H9 (cell line): ENCODE measurements around the gene KIF6. TPM values are rescaled to one million over a fixed set of nuclear protein-coding genes. Genes with fewer than 3 reads are reported as not detected.

Experiments used
- DNase-seq: peaks from one replicate; pipeline ENCODE4 v3.0.0-alpha.2; 2017
- H2AFZ ChIP-seq: one replicate; pipeline ENCODE4 v1.6.1; 2013; ENCODE audit warnings: mild to moderate bottlenecking, low read length, control low read depth, moderate library complexity
- H2AK5ac ChIP-seq: 2 replicates; pipeline ENCODE4 v1.6.1; 2013; ENCODE audit warnings: low read length, control low read depth, mixed read lengths; ENCODE audit not compliant: insufficient read length
- H2BK120ac ChIP-seq: one replicate; pipeline ENCODE4 v1.6.1; 2013; ENCODE audit warnings: low read depth, mild to moderate bottlenecking, low read length, control low read depth, inconsistent platforms; ENCODE audit not compliant: poor library complexity, severe bottlenecking
- H2BK12ac ChIP-seq: 2 replicates; pipeline ENCODE4 v1.6.1; 2013; ENCODE audit warnings: low read length, control low read depth, mixed read lengths, low read depth; ENCODE audit not compliant: insufficient read length
- H2BK15ac ChIP-seq: 2 replicates; pipeline ENCODE4 v1.6.1; 2013; ENCODE audit warnings: low read depth, low read length, control low read depth
- H2BK20ac ChIP-seq: one replicate; pipeline ENCODE4 v1.6.1; 2013; ENCODE audit warnings: low read depth, mild to moderate bottlenecking, low read length, control low read depth, inconsistent platforms; ENCODE audit not compliant: poor library complexity, severe bottlenecking
- H2BK5ac ChIP-seq: 2 replicates; pipeline ENCODE4 v1.6.1; 2013; ENCODE audit warnings: low read length, control low read depth, mixed read lengths; ENCODE audit not compliant: insufficient read length
- H3K14ac ChIP-seq: 2 replicates; pipeline ENCODE4 v1.6.1; 2013; ENCODE audit warnings: low read length, control low read depth; ENCODE audit not compliant: insufficient read depth
- H3K18ac ChIP-seq: 2 replicates; pipeline ENCODE4 v1.6.1; 2013; ENCODE audit warnings: low read depth, mild to moderate bottlenecking, mixed read lengths, low read length, control low read depth; ENCODE audit not compliant: insufficient read length
- H3K23ac ChIP-seq: 2 replicates; pipeline ENCODE4 v1.6.1; 2013; ENCODE audit warnings: low read length, control low read depth, mixed read lengths, low read depth; ENCODE audit not compliant: insufficient read length
- H3K23me2 ChIP-seq: 2 replicates; pipeline ENCODE4 v1.6.1; 2013; ENCODE audit warnings: low read depth, mild to moderate bottlenecking, mixed read lengths, low read length, control low read depth; ENCODE audit not compliant: insufficient read length, poor library complexity, severe bottlenecking
- H3K27ac ChIP-seq: 2 replicates; pipeline ENCODE4 v1.5.1; 2013; ENCODE audit warnings: low read length, control low read depth, mixed read lengths, low read depth; ENCODE audit not compliant: insufficient read length
- H3K27me3 ChIP-seq: 2 replicates; pipeline ENCODE4 v1.6.1; 2013; ENCODE audit warnings: low read length, control low read depth, inconsistent platforms; ENCODE audit not compliant: insufficient read depth
- H3K4ac ChIP-seq: 2 replicates; pipeline ENCODE4 v1.6.1; 2013; ENCODE audit warnings: low read depth, mild to moderate bottlenecking, control low read depth, inconsistent platforms, low read length, moderate library complexity
- H3K4me1 ChIP-seq: 2 replicates; pipeline ENCODE4 v1.6.1; 2013; ENCODE audit warnings: low read length, control low read depth, inconsistent platforms; ENCODE audit not compliant: insufficient read depth
- H3K4me2 ChIP-seq: 2 replicates; pipeline ENCODE4 v1.6.1; 2013; ENCODE audit warnings: low read length, control low read depth, mixed read lengths; ENCODE audit not compliant: insufficient read length, insufficient read depth
- H3K56ac ChIP-seq: 2 replicates; pipeline ENCODE4 v1.6.1; 2013; ENCODE audit warnings: low read depth, mild to moderate bottlenecking, mixed read lengths, low read length, control low read depth; ENCODE audit not compliant: insufficient read length
- H3K79me1 ChIP-seq: 2 replicates; pipeline ENCODE4 v1.6.1; 2013; ENCODE audit warnings: low read depth, mild to moderate bottlenecking, moderate library complexity, low read length, control low read depth, inconsistent platforms; ENCODE audit not compliant: insufficient read depth, poor library complexity, severe bottlenecking
- H3K79me2 ChIP-seq: 2 replicates; pipeline ENCODE4 v1.6.1; 2013; ENCODE audit warnings: low read length, control low read depth, inconsistent platforms; ENCODE audit not compliant: insufficient read depth
- H3K9ac ChIP-seq: 2 replicates; pipeline ENCODE4 v1.6.1; 2013; ENCODE audit warnings: low read length, control low read depth, mixed read lengths; ENCODE audit not compliant: insufficient read length; ENCODE audit errors: extremely low read depth
- H3K9me3 ChIP-seq: one replicate; pipeline ENCODE4 v1.6.1; 2013; ENCODE audit warnings: low read depth, low read length, inconsistent platforms; ENCODE audit not compliant: control insufficient read depth
- H3T11ph ChIP-seq: one replicate; pipeline ENCODE4 v1.6.1; 2013; ENCODE audit warnings: mild to moderate bottlenecking, low read length, control low read depth, inconsistent platforms
- H4K20me1 ChIP-seq: one replicate; pipeline ENCODE4 v1.6.1; 2013; ENCODE audit not compliant: control insufficient read depth, insufficient read length, insufficient read depth
- H4K5ac ChIP-seq: 2 replicates; pipeline ENCODE4 v1.6.1; 2013; ENCODE audit warnings: low read depth, mild to moderate bottlenecking, mixed read lengths, low read length, control low read depth; ENCODE audit not compliant: insufficient read length
- H4K8ac ChIP-seq: replicated peaks from 2 replicates; pipeline ENCODE4 v1.6.1; 2013; ENCODE audit warnings: low read length, control low read depth, mixed read lengths, low read depth; ENCODE audit not compliant: insufficient read length
- H4K91ac ChIP-seq: 2 replicates; pipeline ENCODE4 v1.6.1; 2013; ENCODE audit warnings: low read depth, mild to moderate bottlenecking, moderate library complexity, mixed read lengths, low read length, control low read depth; ENCODE audit not compliant: insufficient read length
- H3K27ac Mint-ChIP-seq, 3 experiments: 2 replicates in 2 of 3; 3 replicates in 1 of 3; pipeline ENCODE4 v1.8.0; 2020 to 2021; ENCODE audit warnings: mixed read lengths in 3 of 3, mild to moderate bottlenecking in 1 of 3, moderate library complexity in 1 of 3
- H3K27me3 Mint-ChIP-seq: 2 replicates; pipeline ENCODE4 v1.8.0; 2021; ENCODE audit warnings: low read depth, mild to moderate bottlenecking, moderate library complexity, mixed read lengths
- H3K36me3 Mint-ChIP-seq, 3 experiments: 2 replicates in 2 of 3; 3 replicates in 1 of 3; pipeline ENCODE4 v1.8.0; 2020 to 2021; ENCODE audit warnings: low read depth in 3 of 3, mixed read lengths in 3 of 3; ENCODE audit not compliant: insufficient read depth in 1 of 3
- H3K4me1 Mint-ChIP-seq, 2 experiments: 2 replicates each; pipeline ENCODE4 v1.8.0; 2020; ENCODE audit warnings: mixed read lengths in 2 of 2
- H3K4me3 Mint-ChIP-seq, 2 experiments: 2 replicates in 1 of 2; 3 replicates in 1 of 2; pipeline ENCODE4 v1.8.0; 2020 to 2021; ENCODE audit warnings: mild to moderate bottlenecking in 2 of 2, mixed read lengths in 2 of 2, moderate library complexity in 1 of 2
- H3K9me3 Mint-ChIP-seq, 2 experiments: 2 replicates in 1 of 2; 3 replicates in 1 of 2; pipeline ENCODE4 v1.8.0; 2020; ENCODE audit warnings: mild to moderate bottlenecking in 2 of 2, mixed read lengths in 2 of 2, moderate library complexity in 1 of 2
- CTCF ChIP-seq: fragments of 200-600 bp; sonication (generic); conservative IDR thresholded peaks from 3 replicates; pipeline ENCODE4 v1.8.0; 2021; ENCODE audit warnings: antibody characterized with exemption, mild to moderate bottlenecking
- total RNA-seq: library from RNA; stranded (reverse); gene quantifications from 2 replicates; pipeline ENCODE4 v1.2.1, GENCODE V29; 2021

The KIF6 gene
- total RNA-seq, 1 experiment from 2014 or later, result 0.63 TPM

- no peaks in the 10 kb centered on the region; the same call in 1 of the 2 replicates for H3K27me3 Mint-ChIP-seq
- H3K56ac ChIP-seq, result no peak overlapping the region
- H3K4ac ChIP-seq, result no peak overlapping the region
- H3K23ac ChIP-seq, result no peak overlapping the region
- no peak overlapping the region for H3K27ac ChIP-seq
- H3K4me1 Mint-ChIP-seq, result peaks cover 3 to 5% of the 10 kb centered on the region in 2 experiments; a peak in 2 of 4 replicates
- no peak overlapping the region for H3K18ac ChIP-seq
- H3K4me2 ChIP-seq, result no peak overlapping the region
- no peaks in the 10 kb centered on the region for H3K9me3 ChIP-seq
- no peaks in the 10 kb centered on the region for H3K9me3 Mint-ChIP-seq
- H2BK15ac ChIP-seq, result no peak overlapping the region
- H2BK12ac ChIP-seq, result no peak overlapping the region
- no peaks in the 10 kb centered on the region for H3K36me3 Mint-ChIP-seq
- H2AK5ac ChIP-seq, result no peak overlapping the region
- no peaks in the 10 kb centered on the region for H3K79me1 ChIP-seq
- no peaks in the 10 kb centered on the region for H3K79me2 ChIP-seq
- H4K8ac ChIP-seq, result no peak overlapping the region
- no peaks in the 10 kb centered on the region for H3K27me3 ChIP-seq
- no peaks in the 10 kb centered on the region for H3K4me1 ChIP-seq
- no peak overlapping the region for H3K14ac ChIP-seq
- H3K27ac Mint-ChIP-seq, result no peak overlapping the region
- H2BK120ac ChIP-seq, result no peak overlapping the region
- no peak for DNase-seq
- no peaks in the 10 kb centered on the region for H3K23me2 ChIP-seq
- no peak overlapping the region for H3T11ph ChIP-seq
- H3K9ac ChIP-seq, result no peak overlapping the region
- no peak overlapping the region for H2BK20ac ChIP-seq
- H4K20me1 ChIP-seq, result no peaks in the 10 kb centered on the region
- no peak for TF ChIP-seq CTCF
- no peak overlapping the region for H4K91ac ChIP-seq
- H2AFZ ChIP-seq, result no peak overlapping the region
- H4K5ac ChIP-seq, result no peak overlapping the region
- H3K4me3 Mint-ChIP-seq, result no peak overlapping the region
- H2BK5ac ChIP-seq, result no peak overlapping the region
Measured at GRCh38 chr6:39695447-39695846, 29.8 kb downstream of the KIF6 start.
